AG08395 (cell line): ENCODE results near the gene ACE.

Source experiments
- DNase-seq: peaks from one replicate; pipeline ENCODE4 v3.0.0; 2012; ENCODE audit warnings: mixed read lengths, low spot score

The ACE gene

GRCh38 chr17:63516910-63517824, 40.3 kb downstream of the ACE start:
- peak; percentile 62 for DNase-seq

DNA sequence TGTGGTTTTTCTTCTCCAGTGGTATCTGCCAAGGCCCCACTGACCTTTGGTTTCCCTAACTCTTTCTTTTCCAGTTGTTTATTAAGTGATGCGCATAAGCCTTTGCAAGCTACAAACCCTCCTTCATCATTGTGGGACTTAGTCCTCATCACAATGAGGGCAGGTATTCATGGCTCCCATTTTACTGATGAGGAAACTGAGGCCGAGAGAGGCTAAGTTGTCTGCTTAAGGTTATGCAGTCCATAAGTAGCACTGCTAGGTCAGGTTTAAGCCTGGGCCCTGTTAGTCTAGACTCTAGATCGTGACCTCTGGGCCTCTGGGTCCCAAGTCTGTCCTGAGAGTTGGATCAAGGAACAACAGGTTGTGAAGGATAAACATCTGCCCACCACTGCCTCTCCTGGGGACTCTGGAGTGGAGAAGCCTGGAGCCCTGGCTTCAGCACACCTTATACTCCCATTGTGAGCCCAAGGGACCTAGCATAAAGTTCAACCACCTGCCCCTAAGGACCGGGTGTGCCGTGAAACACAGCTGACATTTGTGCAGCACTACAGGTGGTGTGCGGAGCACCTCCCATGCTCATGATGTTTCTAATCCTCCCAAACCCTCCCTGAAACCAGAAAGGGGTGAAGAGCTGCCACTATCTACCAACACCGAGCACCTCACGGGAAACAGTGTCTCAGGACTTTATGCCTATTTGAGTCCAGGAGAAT, 41.1 kb downstream of the ACE start:
- DNase-seq = no peak

- DNase-seq = no peak
Measured at GRCh38 chr17:63519116-63519881, 42.4 kb downstream of the ACE start.

- DNase-seq = no peak
Measured at GRCh38 chr17:63519972-63520882, 43.4 kb downstream of the ACE start.

DNA sequence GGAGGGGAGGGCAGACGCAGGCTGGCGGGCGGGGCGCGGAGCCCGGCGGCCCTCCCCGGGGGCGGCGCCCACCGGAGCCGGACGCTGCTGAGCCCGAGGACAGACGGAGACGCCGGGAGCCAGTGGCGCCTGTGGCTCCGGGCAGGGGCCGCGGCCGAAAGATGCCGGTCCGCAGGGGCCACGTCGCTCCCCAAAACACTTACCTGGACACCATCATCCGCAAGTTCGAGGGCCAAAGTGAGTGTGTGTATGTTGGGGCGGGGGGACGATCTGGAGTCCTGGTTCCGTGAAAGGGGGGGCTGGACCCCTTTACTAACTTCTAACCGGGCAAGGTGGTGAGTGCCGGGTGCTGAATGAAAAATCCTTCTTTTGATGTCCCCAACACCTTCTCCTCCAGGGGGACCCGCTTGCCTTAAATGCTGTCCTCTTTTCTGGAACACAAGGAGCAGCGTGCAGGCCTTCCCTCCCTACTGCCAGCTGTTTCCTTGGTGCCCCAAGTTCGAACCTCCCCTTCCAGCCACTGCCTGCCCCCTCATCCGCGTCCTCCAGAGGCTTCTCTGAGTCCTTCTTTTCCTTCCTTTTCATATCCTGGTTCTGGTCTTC, 46.5 kb downstream of the ACE start, which contains the start of gene KCNH6:
KCNH6 (plus strand) TSS at position 106 of the 603 bp plus-strand sequence; CDS start at position 162, 56 bp downstream.
- DNase-seq = no peak

DNA sequence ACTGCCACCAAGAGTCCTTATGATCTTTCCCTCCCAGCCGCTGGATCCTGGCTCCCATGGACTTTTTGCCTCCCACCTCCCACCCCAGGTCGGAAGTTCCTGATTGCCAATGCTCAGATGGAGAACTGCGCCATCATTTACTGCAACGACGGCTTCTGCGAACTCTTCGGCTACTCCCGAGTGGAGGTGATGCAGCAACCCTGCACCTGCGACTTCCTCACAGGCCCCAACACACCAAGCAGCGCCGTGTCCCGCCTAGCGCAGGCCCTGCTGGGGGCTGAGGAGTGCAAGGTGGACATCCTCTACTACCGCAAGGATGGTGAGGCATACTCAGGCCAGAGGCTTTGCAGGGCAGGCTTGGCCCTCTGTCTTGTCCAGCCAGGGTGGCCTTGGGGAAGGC, 47.2 kb downstream of the ACE start:
- no peak for DNase-seq

DNA sequence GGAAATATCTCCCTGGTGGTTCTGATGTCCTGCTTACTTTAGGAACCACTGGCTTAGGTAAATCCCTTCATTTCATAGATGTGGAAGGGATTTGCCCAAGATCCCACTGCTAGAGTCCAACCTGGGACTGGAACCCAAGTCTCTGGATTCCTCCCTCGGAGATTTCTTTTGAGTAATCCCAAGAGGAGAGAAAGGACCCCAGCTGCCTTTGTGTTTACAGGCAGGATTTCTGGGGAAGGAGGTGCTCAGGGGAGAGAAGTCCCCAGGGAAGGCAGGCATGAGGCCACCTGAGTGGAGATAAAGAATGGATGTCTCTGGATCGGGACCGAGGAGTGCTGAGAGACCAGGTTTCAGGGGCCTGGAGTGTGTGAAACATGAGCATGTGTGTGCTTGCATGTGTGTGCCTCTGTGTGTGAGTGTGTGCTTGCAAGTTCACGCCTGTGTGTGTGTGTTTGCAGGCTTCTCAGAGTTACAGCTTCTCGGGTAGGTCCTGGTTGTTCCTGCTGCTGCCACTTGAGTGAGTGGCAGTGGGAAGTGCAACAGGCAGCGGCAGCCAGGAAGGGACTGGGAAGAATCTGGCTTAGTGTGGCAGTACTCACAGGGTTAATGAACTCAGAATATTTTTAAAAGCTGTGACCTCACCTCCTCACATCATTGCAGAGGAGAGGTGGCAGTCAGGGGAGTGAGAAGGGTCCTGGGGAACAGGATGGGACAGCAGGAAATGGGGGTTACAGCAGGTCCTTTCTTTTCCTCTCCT, 48.5 kb downstream of the ACE start:
- DNase-seq = no peak

- no peak for DNase-seq
Measured at GRCh38 chr17:63526861-63527260, 50.0 kb downstream of the ACE start.

- no peak for DNase-seq
Measured at GRCh38 chr17:63528183-63528582, 51.3 kb downstream of the ACE start.

DNA sequence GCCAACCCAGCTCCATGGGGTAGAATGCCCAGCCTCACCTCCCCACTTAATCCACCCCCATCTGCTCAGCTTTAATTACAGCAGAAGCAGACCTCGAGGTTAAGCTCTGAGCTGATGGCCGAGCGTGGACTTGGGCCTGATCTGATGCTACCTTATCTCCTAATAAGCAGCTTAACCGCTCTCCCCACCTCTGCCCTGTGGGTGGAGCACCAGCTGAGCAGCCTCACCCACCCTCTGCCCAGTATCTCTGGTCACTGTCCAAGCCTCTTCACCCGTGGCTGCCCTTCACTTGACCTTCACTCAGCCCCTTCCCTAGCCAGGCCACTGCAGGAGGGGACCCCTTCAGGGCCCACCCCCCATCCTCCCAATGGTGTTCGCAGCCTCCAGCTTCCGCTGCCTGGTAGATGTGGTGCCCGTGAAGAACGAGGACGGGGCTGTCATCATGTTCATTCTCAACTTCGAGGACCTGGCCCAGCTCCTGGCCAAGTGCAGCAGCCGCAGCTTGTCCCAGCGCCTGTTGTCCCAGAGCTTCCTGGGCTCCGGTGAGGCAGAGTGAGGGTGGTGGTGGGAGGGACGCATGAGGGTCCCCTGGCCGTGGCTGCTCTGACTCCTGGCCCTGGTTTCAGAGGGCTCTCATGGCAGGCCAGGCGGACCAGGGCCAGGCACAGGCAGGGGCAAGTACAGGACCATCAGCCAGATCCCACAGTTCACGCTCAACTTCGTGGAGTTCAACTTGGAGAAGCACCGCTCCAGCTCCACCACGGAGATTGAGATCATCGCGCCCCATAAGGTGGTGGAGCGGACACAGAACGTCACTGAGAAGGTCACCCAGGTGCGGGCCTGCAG, 53.1 kb downstream of the ACE start:
- DNase-seq = no peak

- DNase-seq = no peak
Measured at GRCh38 chr17:63530557-63531021, 53.7 kb downstream of the ACE start.

GRCh38 chr17:63531022-63531965, 54.4 kb downstream of the ACE start:
- DNase-seq = no peak

- no peak for DNase-seq
Measured at GRCh38 chr17:63533433-63534077, 56.7 kb downstream of the ACE start.

- DNase-seq = no peak
Measured at GRCh38 chr17:63534078-63534570, 57.3 kb downstream of the ACE start.

DNA sequence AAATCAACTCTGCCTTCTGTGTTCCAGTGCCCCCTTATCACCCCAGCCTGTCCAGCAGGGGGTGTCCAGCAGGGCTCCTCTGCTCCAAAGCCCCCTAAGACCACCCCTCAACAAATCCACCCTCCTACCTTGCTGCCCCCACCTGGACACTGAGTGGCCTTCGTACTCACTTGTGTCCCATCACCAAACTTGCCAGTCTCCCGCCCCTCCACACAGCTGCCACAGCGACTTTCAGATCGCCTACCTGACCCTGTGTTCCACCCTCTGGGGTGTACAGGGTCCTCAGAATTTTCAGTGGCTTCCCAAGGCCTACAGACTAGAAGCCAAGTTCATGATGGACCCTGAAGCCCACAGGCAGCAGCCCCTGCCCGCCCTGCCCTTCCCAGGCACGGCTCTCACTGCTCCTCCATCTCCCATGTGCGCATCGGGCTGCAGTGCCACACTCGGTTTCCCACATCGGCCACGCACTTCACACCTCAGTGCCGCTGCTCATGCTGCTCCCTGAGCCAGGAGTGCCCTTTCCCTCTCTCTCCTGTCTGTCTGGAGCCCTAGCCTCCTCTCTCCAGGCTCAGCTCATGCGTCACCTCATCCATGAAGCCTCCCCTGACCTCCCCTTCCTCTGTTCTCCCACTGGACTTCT, 58.1 kb downstream of the ACE start:
- DNase-seq = no peak

DNA sequence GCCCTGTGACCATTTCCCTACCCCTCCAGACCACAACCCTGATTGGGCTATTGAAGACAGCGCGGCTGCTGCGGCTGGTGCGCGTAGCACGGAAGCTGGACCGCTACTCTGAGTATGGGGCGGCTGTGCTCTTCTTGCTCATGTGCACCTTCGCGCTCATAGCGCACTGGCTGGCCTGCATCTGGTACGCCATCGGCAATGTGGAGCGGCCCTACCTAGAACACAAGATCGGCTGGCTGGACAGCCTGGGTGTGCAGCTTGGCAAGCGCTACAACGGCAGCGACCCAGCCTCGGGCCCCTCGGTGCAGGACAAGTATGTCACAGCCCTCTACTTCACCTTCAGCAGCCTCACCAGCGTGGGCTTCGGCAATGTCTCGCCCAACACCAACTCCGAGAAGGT, 58.8 kb downstream of the ACE start:
- DNase-seq = no peak

GRCh38 chr17:63537001-63537400, 60.1 kb downstream of the ACE start:
- DNase-seq = no peak
